ENCODE data around the gene KAZN. TPM values are rescaled to one million over a fixed set of nuclear protein-coding genes. Genes with fewer than 3 reads are reported as not detected.
A peak's percentile ranks its signal among the peaks of the same experiment; 100 is the strongest.

KAZN gene
- polyA plus RNA-seq, 1 of the 3 experiments (the other 2 are of a cell fraction) = 6.8 TPM

- H3K27me3 ChIP-seq (ENCODE audit: insufficient read depth) = no peaks in the 10 kb centered on the region
- CTCF ChIA-PET = interaction anchor here (1.1 kb wide), 1 partner anchor 11 kb away, joined by 3 read pairs; no protein-coding TSS in a partner anchor
These were observed 423.6 kb downstream of the KAZN start for GRCh38 chr1:15022048-15022447.

GRCh38 chr1:15023205-15023604 lies 424.7 kb downstream of the KAZN start:
- H2AFZ ChIP-seq (ENCODE audit: low read depth) = no peak overlapping the region
- H3K27me3 ChIP-seq (ENCODE audit: insufficient read depth) = no peaks in the 10 kb centered on the region
- ChIA-PET POLR2A (no interaction called here), CTCF (interaction anchor here (0.6 kb wide), 1 partner anchor 55 kb away, joined by 4 read pairs; no protein-coding TSS in a partner anchor)
- peaks cover 7% of the 10 kb centered on the region; the same call in 1 of the 2 replicates for H4K20me1 ChIP-seq (ENCODE audit: insufficient read depth)
- no peaks in the 10 kb centered on the region for H3K36me3 ChIP-seq (replicated peaks in 1 of 2; ENCODE audit: control insufficient read depth in 1 of 2, insufficient read depth in 2 of 2, low read length in 1 of 2)
- H3K9me2 ChIP-seq = no peaks in the 10 kb centered on the region
- H3K9me3 ChIP-seq = no peaks in the 10 kb centered on the region
- no peak overlapping the region for H3K27ac ChIP-seq (ENCODE audit: low read depth in 2 of 2, low read length in 1 of 2)
- H3K4me2 ChIP-seq = no peak overlapping the region
- peaks cover under 1% of the 10 kb centered on the region for H3F3A ChIP-seq (replicated peaks; ENCODE audit: insufficient read depth)
- H3K4me3 ChIP-seq (ENCODE audit: low read depth in 2 of 2, low read length in 1 of 2) = no peak overlapping the region
- 79% methylated on average over 5 of the region's 5 CpGs for WGBS (ENCODE audit: low lambda C conversion rate)
- no peaks in the 10 kb centered on the region for H3K4me1 ChIP-seq (ENCODE audit: control insufficient read depth in 1 of 2, insufficient read depth in 2 of 2, low read depth in 1 of 2, low read length in 1 of 2)
- no peak for DNase-seq
- no peak overlapping the region for H3K9ac ChIP-seq
- H3K79me2 ChIP-seq (ENCODE audit: insufficient read depth) = peaks cover 10% of the 10 kb centered on the region; the same call in 1 of the 2 replicates
- TF ChIP-seq FOXM1 (IDR thresholded peaks at IDR 0.05; ENCODE audit: low read depth) (no peak), EZH2phosphoT487 (IDR thresholded peaks at IDR 0.05; ENCODE audit: borderline replicate concordance, low read depth) (no peak), RFX5 (IDR thresholded peaks at IDR 0.05; ENCODE audit: low read length) (no peak), ELF1 (IDR thresholded peaks at IDR 0.05) (no peak), EP300 (IDR thresholded peaks at IDR 0.05; ENCODE audit: borderline replicate concordance in 1 of 2, low read depth in 1 of 2, low read length in 1 of 2) (no peak), FOSL2 (IDR thresholded peaks at IDR 0.05; ENCODE audit: borderline replicate concordance, low read depth) (no peak)
- TF ChIP-seq, protein P1, sequence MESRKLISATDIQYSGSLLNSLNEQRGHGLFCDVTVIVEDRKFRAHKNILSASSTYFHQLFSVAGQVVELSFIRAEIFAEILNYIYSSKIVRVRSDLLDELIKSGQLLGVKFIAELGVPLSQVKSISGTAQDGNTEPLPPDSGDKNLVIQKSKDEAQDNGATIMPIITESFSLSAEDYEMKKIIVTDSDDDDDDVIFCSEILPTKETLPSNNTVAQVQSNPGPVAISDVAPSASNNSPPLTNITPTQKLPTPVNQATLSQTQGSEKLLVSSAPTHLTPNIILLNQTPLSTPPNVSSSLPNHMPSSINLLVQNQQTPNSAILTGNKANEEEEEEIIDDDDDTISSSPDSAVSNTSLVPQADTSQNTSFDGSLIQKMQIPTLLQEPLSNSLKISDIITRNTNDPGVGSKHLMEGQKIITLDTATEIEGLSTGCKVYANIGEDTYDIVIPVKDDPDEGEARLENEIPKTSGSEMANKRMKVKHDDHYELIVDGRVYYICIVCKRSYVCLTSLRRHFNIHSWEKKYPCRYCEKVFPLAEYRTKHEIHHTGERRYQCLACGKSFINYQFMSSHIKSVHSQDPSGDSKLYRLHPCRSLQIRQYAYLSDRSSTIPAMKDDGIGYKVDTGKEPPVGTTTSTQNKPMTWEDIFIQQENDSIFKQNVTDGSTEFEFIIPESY (IDR thresholded peaks at IDR 0.05; ENCODE audit: borderline replicate concordance, low read depth) = no peak

More at GRCh38 chr1:15022048-15022447, 423.6 kb downstream of the KAZN start:
- POLR2A ChIA-PET = no interaction called here
- Histone ChIP-seq H3K4me2 (no peak overlapping the region), H3K4me1 (ENCODE audit: control insufficient read depth in 1 of 2, insufficient read depth in 2 of 2, low read depth in 1 of 2, low read length in 1 of 2) (no peaks in the 10 kb centered on the region), H3K4me3 (ENCODE audit: low read depth in 2 of 2, low read length in 1 of 2) (no peak overlapping the region), H3K9ac (no peak overlapping the region), H3F3A (replicated peaks; ENCODE audit: insufficient read depth) (no peaks in the 10 kb centered on the region), H4K20me1 (ENCODE audit: insufficient read depth) (no peaks in the 10 kb centered on the region), H3K27ac (ENCODE audit: low read depth in 2 of 2, low read length in 1 of 2) (no peak overlapping the region), H2AFZ (ENCODE audit: low read depth) (no peak overlapping the region), H3K36me3 (replicated peaks in 1 of 2; ENCODE audit: control insufficient read depth in 1 of 2, insufficient read depth in 2 of 2, low read length in 1 of 2) (no peaks in the 10 kb centered on the region), H3K9me3 (no peaks in the 10 kb centered on the region), H3K9me2 (no peaks in the 10 kb centered on the region), H3K79me2 (ENCODE audit: insufficient read depth) (peaks cover 4% of the 10 kb centered on the region; the same call in 1 of the 2 replicates)
- DNase-seq = peak; percentile 45
- 93% methylated on average over 6 of the region's 10 CpGs for WGBS (ENCODE audit: low lambda C conversion rate)
- no peak for TF ChIP-seq CHD2 (IDR thresholded peaks at IDR 0.05; ENCODE audit: low read length, partially characterized antibody)
- TF ChIP-seq, protein P2, sequence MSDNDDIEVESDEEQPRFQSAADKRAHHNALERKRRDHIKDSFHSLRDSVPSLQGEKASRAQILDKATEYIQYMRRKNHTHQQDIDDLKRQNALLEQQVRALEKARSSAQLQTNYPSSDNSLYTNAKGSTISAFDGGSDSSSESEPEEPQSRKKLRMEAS (IDR thresholded peaks at IDR 0.05; ENCODE audit: low read depth) = no peak
- TF ChIP-seq USF1 (IDR thresholded peaks at IDR 0.05; ENCODE audit: borderline replicate concordance, low read depth) = no peak
- TF ChIP-seq MXI1 (IDR thresholded peaks at IDR 0.05; ENCODE audit: low read depth, low read length) = no peak
- no peak for TF ChIP-seq RCOR1 (IDR thresholded peaks at IDR 0.05; ENCODE audit: low read length)
- no peak for TF ChIP-seq JUND (IDR thresholded peaks at IDR 0.05)
- TF ChIP-seq NFIC (IDR thresholded peaks at IDR 0.05; ENCODE audit: borderline replicate concordance) = no peak
- TF ChIP-seq, protein P1 (IDR thresholded peaks at IDR 0.05; ENCODE audit: borderline replicate concordance, low read depth) = no peak
- TF ChIP-seq PBX3 (IDR thresholded peaks at IDR 0.05) = no peak
- TF ChIP-seq RFX5 (IDR thresholded peaks at IDR 0.05; ENCODE audit: low read length) = no peak
- no peak for TF ChIP-seq GATA2 (CRISPR knock-in tag; IDR thresholded peaks at IDR 0.05)
- TF ChIP-seq POLR2AphosphoS5 (IDR thresholded peaks at IDR 0.05; ENCODE audit: low read depth, low read length) = no peak
